Measurements from ENCODE around the gene TMPRSS13. TPM values are rescaled to one million over a fixed set of nuclear protein-coding genes. Genes with fewer than 3 reads are reported as not detected.
"Not testable (repeated sequence)": the region's sequence is repeated elsewhere in the genome, so short reads cannot be mapped to it uniquely, and the experiment has no call there.

Gene TMPRSS13
- polyA plus RNA-seq, 5 donors = 7.9 to 11.7 (median 9.4) TPM

GRCh38 chr11:117950993-117951961 lies 22.1 kb upstream of the TMPRSS13 start:
- no peak for DNase-seq

GRCh38 chr11:117950301-117950700 lies 21.1 kb upstream of the TMPRSS13 start:
- DNase-seq = no peak

GRCh38 chr11:117949062-117949461 lies 19.9 kb upstream of the TMPRSS13 start:
- no peak for DNase-seq

DNA sequence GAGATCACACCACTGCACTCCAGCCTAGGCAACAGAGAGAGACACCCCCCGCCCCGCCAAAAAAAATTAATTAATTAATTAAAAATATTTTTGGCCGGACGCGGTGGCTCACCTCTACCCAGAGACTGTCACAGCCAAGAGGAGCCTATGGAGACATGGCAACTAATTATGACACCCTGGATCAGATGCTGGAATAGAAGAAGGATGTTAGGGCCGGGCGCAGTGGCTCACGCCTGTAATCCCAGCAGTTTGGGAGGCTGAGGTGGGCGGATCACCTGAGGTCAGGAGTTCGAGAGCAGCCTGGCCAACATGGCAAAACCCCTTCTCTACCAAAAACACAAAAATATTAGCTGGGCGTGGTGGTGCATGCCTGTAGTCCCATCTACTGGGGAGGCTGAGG lies 19.3 kb upstream of the TMPRSS13 start:
- DNase-seq = not testable (repeated sequence)

DNA sequence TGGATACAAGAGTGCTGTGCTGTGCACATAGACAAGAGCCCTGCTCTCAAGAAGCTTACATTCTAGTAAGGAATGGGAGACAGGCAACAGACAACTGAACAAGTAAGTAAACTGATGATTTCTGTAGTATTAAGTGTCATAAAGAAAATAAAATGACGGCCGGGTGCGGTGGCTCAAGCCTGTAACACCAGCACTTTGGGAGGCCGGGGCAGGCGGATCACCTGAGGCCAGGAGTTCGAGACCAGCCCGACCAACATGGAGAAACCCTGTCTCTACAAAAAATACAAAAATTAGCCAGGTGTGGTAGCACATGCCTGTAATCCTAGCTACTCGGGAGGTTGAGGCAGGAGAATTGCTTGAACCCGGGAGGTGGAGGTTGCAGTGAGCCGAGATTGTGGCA lies 18.5 kb upstream of the TMPRSS13 start:
- DNase-seq = not testable (repeated sequence)

DNA sequence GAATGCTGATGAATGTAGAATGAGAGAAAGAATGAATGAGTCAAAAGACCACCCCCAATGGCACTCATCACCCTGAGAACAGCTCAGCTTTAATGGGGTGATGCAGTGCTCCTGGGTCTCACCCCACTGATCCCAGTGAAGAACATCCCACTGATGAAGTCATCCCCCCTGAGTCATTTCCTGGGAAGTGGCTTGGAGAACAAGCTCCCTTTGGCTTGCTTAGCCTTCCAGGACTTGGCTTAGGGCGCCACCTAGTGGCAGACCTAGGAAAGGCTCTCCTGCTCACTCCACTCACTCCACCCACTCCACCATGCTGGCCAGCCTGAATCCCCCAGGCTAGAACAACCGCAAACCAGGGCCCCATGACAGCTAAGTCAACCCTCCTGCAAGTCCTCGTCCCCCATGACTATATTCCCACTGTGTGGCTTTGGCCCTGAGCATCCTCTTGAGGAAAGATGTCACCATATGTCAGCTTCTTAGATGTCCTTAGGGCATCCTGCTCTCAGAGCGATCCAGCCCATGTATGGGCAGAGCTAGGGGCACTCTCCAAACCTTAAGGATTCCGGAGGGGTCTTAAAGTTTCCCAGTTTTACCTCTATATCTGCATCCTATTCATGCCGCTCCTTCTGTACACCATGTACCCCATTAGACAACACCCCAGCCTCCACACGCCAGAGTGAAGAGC lies 17.8 kb upstream of the TMPRSS13 start:
- DNase-seq = peak; percentile 79 to 87

- DNase-seq = no peak
Observed at GRCh38 chr11:117946156-117946841, 17.1 kb upstream of the TMPRSS13 start.

DNA sequence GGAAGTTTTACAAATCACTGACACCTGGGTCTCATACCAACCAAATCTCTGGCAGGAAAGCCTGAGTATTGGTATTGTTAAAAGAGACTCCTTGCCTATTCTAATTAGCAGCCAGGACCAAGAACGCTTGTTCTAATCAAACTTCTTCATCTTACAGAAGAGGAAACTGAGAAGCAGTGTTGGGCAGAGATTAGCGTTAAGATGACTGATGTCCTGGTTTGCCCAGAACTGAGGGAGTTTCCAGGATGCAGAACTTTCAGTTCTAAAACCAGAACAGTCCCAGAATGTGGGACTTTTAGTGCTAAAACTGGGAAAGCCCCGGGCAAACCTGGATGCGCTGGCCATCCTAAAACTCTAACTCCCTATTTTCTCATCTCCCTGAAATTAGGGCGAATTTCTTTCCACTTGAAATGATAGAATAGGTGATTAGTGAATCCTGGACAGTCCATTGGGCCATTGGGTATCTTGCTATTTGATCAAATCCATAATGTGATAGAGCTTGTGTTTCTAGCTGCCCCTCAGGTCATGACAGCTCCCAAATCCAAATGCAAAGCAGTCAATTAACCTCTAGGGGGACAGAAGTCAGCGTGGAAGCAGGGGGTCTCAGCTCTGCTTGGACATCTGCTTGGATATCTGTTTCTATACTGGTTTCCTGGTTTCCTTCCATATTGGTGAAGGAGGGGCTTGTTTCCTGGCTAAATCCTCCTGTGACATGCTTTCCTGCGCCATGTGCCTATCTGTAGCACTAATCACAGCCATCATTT lies 16.0 kb upstream of the TMPRSS13 start:
- no peak for DNase-seq

DNA sequence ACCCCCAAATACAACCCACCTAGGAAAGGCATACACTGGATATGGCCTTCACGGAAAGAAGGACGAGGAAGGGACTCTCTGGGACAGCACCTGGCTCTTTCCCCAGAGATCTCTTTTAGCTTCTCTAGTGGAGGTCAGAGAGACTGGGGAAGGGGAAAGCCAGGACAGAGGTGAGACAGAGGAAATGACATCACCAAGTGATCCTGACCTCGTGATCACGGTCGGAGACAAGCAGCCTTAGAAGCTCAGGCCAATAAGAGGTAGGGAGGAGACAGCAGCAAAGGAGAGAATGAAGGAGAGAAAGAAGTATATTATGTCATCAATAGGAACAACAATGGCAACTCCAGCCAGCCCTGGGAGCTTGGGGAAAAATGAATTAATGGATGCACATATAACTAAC lies 15.4 kb upstream of the TMPRSS13 start:
- no peak for DNase-seq

DNA sequence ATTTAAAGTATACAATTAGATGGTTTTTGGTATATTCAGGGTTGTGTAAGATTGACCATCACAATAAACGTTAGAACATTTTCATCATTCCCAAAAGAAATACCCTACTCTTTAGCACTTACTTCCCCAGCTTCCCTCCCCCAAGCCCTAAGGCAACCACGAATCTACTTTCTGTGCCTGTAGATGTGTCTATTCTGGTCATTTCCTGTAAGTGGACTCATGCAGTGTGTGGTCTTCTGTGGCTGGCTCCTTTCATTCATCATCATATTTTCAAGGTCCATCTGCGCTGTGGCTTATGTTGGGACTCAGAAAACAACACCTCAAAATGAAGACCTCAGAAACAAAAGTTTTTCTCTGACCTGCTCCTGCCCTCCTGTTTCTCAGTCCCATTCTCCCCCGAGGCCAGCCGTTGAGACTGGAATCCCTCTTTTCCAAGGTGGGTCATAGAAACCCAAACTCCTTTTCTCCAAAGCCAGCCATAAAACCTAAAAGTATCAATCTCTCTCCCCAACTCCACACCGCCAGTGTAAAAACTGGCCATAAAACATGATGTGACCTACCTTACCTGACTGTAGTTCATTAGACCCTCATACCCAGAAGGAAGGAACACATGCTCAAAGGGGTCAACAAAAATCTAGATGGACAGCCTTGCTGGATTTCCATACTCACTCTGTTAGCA lies 12.9 kb upstream of the TMPRSS13 start:
- no peak for DNase-seq

- no peak for DNase-seq
Observed at GRCh38 chr11:117941163-117941707, 12.0 kb upstream of the TMPRSS13 start.

DNA sequence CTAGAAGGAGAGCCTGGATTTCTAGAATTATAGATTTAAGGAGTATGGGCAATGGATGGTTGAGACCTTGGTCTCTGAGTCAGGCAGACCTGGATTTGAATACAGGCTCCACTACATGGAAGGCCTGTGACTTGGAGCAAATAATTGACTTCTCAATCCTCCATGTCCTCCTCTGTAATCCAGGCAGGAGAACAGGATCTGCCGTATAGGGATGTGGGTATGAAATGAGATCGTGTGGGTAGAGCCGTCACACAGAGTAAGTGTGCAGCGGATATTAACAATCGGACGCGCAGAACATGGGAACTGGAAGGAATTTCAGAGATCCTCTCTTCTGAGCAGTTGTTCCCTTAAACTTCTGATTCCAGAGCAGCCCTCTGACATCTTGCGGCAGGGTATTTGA lies 11.5 kb upstream of the TMPRSS13 start:
- DNase-seq = no peak

GRCh38 chr11:117936973-117937372 lies 7.8 kb upstream of the TMPRSS13 start:
- DNase-seq = no peak

DNA sequence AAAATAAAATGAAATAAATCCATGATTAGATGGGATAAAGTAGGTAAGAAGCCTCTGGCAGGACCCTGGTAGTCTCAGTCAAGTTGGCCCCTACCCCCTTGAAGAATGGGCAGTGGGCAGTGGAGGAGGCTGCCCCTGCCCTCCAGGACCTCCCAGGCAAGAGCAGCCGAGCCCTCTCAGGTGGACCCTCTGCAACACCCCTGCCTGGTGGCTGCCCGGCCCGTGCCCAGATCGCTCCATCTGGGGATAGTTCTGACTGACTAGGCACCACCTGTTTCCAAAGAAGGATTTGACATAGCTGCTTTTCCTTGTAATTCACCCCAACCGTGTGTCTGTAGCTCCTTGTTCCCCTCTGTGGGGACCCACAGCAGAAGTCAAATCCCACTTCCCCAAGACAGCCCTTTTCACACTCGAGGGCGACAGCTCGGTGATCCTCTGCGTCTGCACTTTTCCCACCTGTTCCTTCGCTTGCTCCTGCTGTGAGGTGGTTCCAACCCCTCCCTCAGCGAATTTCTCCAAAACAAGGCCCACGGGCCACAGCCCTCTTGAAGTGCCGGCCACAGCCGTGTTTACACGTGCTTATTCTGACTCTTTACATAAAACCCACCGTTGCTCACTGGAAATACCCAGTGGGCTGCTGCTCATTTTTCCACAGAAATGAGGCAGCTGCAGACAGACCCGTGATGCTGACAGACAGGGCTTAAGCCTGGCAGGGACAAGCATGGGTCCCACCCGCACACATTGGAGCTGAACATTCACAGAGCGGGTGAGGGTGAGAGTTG lies 5.5 kb upstream of the TMPRSS13 start:
- DNase-seq = no peak

GRCh38 chr11:117933930-117934329 lies 4.7 kb upstream of the TMPRSS13 start:
- no peak for DNase-seq

DNA sequence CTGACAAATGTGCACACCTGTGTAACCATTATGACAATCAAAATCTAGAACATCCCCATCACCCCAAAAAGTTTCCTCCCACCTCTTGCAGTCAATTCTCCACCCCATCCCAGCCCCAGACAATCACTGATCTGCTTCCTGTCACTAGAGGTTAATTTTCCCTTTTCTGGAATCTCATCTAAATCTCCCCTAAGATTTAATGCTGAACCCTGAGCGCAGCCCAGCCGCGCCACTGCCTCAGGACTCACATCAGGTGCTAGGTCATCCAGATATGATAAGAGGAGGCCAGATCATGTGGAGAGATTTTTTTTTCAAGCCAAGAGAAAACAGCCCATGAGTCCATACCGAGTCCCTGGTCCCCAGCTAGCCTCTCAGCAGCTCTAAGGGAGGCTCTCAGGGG lies 4.3 kb upstream of the TMPRSS13 start:
- DNase-seq = no peak

DNA sequence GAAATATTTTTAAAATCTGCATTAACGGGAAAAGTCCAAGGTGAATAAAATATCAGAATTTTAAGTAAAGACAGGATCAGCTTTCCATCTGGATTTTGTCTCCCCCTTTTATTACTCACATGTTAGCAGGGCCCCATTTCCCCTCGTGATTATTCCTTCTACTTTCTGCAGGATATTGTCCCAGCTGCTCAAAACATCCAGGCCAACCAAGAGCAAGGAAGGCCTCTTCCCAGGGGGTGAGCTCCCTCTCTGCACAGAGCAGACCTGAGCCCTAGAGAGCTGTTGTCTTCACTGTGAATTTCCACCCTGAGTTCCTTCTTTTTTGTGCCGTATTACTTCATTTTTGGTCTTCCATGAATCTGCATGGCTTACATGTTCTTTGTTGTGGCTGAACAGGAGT lies 3.7 kb upstream of the TMPRSS13 start:
- DNase-seq = no peak

- DNase-seq = no peak
Observed at GRCh38 chr11:117932426-117932825, 3.2 kb upstream of the TMPRSS13 start.

DNA sequence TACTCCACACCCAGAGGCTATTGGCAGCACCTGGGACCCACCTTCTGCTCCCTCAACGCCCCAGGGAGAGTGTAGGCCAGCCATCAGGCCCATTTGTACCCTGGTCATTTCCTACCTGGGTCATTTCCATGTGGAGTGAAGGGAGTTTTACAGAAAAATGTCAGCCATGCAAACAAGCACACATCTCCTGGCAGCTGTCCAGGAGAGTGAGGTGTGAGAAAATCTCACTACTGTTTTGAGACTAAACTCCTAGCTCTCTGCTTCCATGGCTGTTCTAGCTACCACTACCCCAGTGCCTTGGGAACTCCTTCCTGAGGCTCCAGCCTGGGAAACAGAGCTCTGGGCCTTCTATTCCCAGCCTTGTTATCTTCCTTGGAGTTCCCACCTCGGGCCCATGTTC lies 2.8 kb upstream of the TMPRSS13 start:
- no peak for DNase-seq

Data from right lung (tissue), 5 donors.